NCI-H1092 (cell line): Measurements from ENCODE around the gene NKX2-4.
"Not testable (repeated sequence)": the region's sequence is repeated elsewhere in the genome, so short reads cannot be mapped to it uniquely, and the experiment has no call there.

Experiments
- DNase-seq: peaks from one replicate; lab custom pipeline; 2025; lab: John Stamatoyannopoulos, UW

Gene NKX2-4

DNA sequence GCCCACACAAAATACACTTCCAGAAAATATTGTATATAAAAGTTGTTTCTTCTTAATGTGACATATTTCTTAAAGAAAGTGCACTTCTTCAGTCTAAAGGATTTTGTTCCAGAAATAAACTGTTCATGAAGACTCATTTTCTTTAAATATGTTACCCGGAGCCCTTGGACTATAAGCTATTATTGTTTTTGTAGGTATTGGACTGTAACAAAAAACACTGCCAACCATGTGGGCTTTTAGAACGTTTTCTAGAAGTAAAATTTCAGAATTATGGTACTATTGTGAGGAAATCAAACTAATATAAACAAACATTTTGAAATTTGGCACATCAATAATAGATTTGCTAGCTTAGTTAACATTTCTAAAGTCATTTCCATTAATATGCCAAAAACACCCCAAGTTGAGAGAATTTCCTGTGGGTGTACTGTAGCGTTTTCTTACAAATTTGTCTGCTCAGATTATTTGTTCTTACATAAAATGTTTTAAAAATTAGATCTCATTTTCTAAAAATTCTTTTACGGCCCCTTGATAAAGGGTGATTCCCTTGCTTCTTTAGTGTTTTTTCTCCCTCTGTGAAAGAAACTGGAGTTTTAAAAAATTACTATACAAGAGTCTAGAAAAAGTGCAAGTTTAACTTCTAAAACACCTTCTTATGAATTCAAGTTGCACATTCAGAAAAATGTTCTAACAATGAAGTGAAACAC, 3.4 kb downstream of the NKX2-4 start:
- no peak for DNase-seq

DNA sequence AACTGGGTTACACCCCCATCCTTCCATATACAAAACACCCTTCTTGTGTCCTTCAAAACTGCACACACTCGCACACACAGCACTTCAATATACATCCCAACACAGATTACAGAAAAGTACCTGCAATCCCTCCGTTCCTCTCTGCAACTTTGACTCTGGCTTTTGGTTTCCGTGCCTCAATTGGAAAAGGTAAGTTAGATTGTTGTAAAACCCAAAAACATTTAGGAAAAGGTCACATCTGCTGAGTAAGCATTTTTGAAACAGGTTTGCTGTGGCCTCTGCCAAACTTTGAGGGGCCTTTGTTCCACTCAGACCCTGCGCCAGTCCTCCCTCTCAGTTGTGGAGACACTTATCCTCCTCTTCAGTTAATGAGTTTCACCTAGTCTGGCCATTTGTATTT, 4.2 kb downstream of the NKX2-4 start:
- DNase-seq: no peak

DNA sequence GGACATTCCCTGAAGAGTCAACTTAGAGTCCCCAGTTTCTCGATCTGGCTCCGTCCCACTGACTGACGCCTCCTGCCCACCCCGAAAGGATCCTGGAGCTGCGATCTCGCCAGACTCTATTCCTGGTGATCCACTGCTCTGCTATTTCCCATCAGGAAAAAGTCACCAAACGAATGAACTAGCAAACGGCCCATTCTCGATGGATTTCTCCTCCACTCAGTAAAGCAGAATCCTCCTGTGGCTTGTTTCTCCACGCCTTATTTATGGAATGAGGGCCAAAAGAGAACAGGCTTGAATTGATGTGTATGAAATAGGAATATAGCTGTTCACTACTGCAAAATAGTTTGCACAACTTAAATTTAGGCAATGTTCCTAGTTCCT, 5.4 kb downstream of the NKX2-4 start:
- no peak for DNase-seq

DNA sequence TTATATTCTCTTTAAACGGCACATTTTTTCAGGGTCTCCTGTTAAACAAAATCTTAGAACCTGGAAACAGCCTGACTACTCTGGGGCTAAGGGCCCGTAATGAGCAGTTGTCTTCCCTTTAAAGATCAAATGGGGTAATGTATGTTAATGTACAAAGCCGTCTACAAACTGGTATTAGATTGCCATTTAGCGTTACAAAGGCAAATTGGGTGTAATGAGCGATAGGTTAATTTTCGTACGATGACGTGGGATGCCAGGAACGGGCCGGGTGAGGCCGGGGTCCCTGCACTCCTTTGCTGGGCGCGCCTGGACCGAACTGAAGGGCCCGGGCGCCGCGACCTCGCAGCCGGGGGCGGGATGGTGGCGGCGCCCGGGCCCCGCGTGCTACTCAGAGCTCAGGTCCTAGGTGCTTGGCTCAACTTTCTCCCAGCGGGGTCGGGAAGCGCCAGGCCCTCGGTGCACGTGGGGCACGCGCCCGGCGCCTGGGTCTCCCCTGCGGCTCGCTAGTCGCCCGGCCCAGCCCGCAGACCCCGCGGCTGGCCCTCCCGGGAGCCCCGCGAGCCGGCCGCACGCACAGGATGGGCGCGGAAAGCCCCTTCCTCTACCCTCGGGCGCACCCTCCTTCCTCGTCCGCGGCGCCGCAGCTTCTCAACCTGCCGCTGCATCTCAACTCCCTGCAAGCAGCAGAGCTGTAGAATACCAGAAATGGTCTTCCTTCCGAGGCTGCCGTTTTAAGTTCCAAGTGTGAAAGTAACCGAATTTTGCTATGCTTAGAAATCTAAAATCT, 5.9 kb downstream of the NKX2-4 start:
- DNase-seq: no peak

DNA sequence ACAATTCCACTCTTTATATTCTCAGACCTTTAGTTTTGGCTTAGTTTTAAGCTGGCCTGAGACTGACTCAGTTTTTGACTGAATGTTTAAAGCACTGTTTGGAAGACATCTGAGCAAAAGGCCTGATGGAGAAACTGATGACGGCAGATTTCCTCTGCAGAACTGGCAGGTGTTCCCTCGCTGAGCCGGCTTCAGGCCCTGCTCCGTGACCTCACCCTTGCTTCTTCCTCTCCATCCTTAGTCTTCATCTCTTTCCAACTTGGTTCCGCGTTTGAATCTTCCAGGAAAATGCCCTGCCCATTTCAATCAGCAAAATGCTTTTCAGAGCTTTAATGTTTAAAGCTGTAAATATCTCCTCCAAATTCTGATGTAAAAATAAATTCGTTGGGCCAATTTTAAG, 6.6 kb downstream of the NKX2-4 start:
- DNase-seq: no peak

DNA sequence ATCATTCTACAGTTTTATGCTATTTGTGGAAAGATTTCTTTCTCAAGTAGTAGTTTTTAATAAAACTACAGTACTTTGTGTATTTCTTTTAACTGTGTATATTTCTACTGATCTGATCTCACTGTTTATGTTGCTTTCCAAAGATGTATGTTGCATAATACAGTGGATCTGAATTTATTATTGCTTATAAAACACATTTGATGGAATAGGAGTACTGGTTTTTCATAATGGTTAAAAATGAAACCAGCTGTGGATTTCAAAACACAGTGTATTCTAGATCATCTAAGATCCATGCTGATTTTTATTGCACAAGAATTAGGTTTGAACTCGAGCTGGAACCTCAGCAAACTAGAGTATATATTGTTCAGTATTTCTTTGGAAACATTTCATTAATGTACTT, 8.0 kb downstream of the NKX2-4 start:
- no peak for DNase-seq

DNA sequence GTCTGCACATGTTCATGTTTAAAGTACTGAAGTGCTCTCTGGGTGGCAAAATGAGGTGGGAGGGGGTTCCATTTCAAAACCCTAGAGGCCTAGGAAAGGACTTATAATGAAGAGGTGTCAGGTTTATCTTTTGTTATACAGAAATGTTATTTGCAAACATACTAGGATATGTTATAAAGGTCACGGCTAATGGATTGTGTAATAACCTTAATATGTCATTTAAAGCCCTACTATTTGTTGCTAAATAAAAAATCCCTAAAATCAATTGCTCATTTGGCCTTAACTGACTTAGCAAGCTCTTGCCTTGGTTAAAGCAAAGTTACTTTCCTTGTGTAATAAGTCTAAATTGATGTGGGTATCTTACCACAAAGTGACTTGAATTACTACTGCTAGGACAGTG, 8.8 kb downstream of the NKX2-4 start:
- no peak for DNase-seq

DNA sequence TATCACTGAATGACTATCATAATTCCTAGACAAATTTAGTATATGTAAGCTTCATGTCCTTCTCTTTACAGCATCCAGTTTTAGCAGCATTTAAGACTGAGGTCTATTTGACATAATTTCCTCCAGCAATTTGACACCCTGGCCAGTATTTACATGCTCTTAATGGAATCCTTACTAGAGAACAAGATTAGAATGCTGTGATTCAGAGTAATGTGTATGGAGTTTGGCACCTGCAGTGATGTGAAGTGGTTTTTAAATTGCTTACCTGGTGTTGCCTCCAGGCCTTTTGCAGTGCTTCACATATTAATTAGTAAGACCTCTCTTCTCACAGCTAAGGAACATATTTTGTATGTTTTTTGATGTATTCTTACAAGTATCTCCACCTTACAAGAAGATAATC, 9.8 kb downstream of the NKX2-4 start:
- peak; percentile 61 for DNase-seq

DNA sequence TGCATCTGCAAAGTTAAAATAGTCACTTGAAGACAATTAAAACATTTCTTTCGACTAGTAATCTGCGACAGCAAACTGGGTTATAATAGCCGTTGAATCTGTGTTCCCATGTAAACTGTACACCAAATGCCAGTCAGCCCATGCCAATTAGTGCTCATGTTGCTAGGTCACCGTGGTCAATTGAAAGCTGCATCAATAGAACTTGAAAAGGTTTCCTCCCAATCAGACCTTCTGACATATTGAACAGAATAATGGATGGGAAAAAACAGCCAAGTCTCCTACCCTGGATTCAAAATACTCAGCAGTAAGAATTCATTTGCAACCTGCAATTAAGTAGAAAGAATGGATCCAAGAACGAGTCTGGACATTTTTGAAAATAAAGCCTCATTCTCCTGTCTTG, 11.2 kb downstream of the NKX2-4 start:
- no peak for DNase-seq

DNA sequence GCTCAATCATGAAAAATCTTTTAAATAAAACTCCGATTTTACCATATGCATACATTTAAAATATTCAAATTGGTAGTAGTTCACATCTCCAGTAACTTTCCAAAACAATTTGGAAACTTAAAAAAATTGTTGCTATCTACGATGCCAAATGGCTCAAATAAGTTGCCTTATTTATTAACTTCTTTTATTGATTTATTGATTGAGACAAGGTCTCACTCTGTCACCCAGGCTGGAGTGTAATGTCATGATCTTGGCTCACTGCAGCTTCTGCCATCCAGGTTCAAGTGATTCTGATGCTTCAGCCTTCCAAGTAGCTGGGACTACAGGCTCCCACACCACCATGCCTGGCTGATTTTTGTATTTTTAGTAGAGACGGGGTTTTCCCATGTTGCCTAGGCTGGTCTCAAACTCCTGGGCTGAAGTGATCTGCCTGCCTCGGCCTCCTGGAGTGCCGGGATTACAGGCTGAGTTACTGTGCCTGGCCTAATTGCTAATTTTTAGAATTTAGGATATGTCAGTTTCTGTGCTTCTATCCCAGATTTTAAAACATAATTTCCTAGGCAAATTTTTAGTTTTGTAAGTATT, 12.9 kb downstream of the NKX2-4 start:
- no peak for DNase-seq

DNA sequence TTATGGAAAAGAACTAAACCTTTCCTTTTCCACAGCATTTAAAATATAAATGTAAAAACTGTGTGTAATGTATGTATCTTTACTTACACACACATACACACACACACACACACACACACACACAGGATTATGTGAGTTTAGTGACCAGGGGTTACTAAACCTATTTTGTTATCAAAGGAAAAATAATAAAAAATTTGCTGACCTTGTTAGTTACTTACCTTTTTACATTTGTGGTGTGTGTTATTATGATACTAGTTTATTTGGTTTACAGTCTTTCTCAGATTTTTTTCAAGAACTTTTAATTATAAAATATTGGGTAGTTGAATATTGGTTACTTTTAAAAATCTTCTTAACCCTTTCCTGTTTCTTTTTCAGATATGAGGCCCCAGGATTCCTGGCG, 15.7 kb downstream of the NKX2-4 start:
- DNase-seq: no peak

DNA sequence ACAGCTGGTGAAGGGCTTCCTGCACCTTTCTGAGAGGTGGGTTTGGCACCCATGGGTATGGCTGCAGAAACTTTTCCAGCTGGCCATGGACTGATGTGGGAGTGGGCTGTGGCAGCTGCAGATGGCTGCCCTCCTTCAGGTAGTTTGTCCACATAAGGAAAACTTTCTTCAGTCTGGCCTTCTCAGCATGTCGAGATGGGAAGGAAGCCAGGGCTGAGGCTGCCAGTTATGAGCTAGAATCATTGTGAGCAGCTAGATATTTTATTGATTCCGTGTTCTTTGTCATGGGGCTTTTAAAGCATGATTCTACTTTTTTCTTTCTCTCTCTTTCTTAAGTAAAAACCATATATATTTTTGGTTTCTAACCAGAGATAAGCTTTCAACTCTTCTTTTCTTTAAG, 16.6 kb downstream of the NKX2-4 start:
- no peak for DNase-seq

DNA sequence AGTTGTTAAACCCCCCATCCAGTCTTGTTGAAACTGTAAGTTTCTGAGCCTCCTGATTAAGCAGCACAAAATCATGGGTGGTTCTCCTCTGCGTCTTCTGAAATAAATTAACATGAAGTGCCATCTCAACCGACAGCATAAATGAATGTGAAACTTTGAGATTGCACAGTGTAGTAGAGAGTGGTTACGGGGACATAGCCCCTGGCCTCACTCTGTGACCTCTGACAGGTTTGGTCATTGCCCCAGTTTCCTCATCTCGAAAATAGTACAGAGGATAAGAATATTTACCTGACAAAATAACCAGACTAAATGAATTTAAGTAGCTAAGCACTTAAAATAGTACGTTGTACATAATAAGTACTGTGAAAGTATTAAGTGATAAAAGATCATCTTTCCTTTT, 19.1 kb downstream of the NKX2-4 start:
- DNase-seq: no peak

DNA sequence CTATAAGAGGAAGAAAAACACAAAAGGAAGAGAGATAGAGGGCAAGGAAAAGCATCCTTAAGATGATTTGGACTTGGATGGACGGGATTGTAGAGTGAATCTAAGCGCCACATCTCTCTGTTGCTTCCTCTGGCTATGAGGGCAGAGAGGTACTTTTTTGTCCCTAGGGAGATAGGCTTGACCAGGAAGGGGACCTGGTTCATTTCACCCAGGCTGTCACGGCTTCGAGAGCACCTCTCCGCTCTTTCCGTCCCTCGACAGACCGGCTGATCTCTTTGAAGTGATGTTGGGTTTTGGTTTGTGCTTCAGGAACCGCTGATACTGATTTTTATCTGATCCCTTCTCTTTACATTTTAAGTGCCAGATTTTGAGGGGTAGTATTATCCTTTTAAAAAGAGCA, 19.6 kb downstream of the NKX2-4 start:
- DNase-seq: no peak

DNA sequence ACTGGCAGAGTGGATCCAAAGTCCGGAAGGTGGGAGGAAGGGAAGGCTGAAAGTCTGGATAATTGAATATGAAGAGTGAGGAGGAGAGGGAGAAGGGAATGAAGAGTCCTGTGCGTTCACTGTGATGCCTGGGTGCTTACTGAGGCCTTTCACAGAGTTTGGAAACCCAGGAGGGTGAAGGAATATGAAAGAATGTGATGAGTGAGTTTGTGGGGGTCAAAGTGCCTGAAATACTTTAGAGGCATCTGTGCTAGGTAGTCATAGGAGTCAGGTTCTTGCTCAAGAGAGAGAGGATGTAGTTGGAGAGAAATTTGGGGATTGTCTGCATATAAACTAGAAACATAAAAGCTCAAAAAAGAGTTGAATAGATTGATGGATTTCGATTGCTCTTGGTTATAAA, 20.7 kb downstream of the NKX2-4 start:
- no peak for DNase-seq

DNA sequence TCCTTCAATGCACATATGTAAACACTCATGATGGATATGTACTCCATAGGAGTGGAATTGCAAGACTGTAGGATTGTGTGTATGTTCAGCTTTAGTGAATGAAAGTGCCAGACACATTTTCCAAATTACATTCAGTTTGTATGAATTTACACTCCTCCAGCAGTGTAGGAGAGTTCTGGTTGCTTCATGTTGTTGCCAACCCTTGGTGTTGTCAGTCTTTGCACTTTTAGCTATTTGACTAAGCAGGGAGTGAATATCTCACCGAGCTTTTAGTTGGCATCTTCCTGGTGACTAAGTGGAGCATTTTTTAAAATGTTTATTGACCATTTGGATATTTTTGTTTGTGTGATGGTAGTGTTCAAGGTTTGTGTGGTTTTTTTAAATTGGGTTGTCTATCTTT, 23.9 kb downstream of the NKX2-4 start:
- DNase-seq: no peak

DNA sequence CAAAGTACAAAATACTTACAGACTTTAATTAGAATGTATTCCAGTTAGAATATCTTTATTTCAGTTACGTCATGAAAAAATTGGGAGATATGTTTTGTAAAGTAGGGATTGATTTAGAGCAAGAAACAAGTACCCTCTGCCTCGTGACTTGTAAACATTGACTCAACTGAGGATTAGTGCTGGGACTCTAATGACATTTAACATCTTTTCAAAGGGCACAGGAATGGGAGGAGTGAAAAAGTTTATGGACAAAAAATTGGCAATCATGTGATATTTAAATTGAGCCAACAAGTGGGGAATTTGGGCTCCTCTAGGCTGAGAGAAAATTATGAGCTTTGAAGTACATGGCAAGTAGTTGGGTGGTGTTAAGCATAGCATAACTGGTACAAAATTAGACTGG, 25.3 kb downstream of the NKX2-4 start:
- no peak for DNase-seq

DNA sequence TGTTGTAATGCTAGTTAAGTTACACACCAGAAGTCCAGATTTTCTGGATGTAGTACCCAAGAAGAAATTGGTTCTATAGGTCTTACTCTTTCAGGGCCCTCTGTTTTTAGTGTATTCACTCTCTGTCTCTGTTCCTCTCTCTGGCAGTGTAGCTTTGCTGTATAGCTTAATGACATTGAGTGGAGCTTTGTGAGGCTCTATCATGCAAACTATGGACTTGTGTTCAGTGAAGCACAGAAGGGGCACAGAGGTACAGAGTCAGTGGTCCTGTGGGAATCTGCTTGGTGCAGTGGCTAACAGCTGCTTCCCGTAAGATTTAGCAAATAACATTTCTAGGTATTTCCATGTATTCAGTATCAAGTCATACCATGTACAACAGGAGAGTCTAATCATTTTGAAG, 26.1 kb downstream of the NKX2-4 start:
- no peak for DNase-seq

DNA sequence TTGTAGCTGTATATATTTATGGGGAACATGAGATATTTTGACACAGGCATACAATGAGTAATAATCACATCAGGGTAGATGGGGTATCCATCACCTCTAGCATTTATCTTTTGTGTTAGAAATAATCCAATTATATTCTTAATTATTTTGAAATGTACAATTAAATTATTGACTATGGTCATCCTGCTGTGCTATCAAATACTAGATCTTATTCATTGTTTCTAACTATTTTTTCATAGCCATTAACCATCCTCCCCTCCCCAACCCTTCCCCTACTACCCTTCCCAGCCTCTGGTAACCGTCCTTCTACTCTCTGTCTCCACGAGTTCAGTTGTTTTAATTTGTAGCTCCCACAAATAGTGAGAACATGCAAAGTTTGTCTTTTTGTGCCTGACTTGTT, 28.5 kb downstream of the NKX2-4 start:
- DNase-seq: no peak

DNA sequence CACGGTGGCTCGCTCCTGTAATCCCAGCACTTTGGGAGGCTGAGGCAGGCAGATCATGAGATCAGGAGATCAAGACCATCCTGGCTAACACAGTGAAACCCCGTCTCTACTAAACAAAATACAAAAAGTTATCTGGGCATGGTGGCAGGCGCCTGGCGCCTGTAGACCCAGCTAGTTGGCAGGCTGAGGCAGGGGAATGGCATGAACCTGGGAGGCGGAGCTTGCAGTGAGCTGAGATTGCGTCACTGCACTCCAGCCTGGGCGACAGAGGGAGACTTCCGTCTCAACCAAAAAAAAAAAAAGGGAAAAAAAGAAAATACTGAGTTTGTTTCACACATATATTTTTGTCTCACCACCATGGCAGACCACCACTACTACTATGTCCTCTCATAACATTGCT, 31.1 kb downstream of the NKX2-4 start:
- not testable (repeated sequence) for DNase-seq

DNA sequence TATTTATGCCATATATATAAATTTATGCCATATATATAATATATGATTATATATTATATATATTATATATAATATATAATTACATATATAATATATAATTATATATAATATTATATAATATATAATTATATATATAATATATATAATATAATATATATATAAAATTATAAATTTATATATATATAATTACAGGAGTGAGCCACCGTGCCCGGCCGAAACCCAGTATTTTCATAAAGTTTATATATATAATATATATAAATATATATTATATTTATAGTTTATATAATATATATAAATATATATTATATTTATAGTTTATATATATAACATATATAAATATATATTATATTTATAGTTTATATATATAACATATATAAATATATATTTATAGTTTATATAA, 31.6 kb downstream of the NKX2-4 start:
- DNase-seq: no peak

DNA sequence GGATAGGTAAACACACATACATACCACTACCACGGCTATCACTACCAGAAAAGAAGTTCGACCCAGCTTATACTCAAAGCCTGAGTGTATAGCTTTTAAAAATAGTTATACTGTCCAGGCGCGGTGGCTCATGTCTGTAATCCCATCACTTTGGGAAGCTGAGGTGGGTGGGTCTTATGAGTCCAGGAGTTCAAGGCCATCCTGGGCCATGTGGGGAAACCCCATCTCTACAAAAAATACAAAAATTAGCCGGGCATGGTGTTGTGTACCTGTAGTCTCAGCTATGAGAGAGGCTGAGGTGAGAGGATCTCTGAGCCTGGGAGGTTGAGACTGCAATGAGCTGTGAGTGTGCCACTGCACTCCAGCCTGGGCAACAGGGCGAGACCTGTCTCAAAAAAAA, 32.9 kb downstream of the NKX2-4 start:
- DNase-seq: no peak

DNA sequence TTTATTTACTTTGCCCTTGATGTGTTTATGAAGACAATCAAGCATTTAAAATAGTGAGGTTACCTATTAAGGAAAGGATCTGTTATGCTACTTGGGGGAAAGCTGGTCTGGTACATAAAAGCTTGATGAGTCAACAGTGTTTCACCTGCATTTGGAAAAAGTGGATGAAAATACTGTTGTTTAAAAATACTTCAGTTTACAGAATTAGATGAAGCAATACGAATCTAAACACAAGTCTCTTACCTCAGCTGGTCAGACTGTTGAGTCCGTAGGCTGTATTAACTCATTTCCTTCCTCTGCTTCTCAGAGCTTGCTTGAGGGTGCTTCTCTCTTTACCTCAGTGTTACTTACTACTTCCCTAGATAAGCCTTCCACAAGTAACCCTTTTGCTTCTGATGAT, 36.1 kb downstream of the NKX2-4 start:
- DNase-seq: no peak

DNA sequence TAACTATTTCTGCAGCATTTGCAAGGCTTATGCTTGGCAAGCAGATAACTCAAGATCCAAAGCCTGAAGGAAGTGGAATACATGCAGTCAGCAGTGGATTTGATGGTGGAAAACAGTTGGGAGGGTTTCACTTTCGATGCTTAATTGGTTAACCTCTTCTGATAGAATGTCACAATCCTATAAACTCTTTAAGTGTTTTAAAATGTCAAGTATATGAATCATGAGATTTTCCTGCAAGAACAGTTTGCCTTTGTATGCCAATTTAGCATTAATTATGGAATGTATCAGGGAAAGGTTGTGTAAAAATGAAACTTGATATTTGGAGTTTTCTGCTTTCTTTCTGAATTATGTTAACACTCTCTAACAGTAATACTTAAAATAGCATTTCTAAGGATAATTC, 36.6 kb downstream of the NKX2-4 start:
- no peak for DNase-seq
